Middle frontal gyrus (tissue), 1 donor: ENCODE results near the gene TENM4.
"Not testable (repeated sequence)": the region's sequence is repeated elsewhere in the genome, so short reads cannot be mapped to it uniquely, and the experiment has no call there.

Experiments
- DNase-seq: peaks from one replicate; pipeline ENCODE4 v3.0.0-alpha.2; 2015; ENCODE audit warnings: low spot score; ENCODE audit errors: extremely low spot score

The TENM4 gene

DNA sequence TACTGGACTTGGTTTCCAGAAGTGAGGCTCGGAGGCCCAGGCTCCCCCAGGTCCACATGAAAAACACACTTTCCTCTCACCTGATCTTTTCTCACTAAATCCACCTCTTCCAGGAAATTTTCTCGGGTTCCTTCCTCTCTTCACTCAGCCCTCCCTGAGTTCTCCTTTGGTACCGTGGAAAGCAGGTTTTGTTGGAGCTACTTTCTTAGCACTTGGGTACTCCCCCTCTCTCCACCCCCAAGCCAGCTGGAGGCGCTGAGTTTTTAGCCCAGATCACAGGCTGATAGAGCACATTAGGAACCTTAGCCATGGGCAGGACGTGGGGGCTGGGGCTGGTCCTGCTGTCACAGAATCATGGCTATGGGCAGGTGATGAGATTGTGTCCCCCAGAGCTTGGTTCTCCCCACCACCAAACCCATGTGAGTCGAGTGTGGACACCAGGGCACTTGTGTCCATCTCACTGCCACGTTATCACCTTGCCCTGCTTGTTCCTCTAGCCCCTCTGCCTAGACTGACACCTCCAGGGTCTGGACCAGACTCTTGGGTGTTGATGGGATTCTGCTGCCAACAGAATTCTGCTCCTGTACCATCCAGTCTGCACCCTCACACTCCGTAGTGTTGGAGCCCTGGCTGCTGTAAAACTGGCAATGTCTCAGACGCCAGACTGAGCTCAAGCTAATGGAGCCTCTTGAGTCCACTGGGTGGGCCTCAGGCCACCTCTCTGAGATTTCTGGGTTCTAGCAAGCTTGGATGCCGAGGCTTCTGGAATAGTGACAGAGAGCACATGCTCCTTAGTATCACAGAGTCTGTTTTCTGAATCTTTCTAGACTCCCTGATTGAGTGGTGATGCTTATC, 791.2 kb downstream of the TENM4 start:
- DNase-seq, result no peak

DNA sequence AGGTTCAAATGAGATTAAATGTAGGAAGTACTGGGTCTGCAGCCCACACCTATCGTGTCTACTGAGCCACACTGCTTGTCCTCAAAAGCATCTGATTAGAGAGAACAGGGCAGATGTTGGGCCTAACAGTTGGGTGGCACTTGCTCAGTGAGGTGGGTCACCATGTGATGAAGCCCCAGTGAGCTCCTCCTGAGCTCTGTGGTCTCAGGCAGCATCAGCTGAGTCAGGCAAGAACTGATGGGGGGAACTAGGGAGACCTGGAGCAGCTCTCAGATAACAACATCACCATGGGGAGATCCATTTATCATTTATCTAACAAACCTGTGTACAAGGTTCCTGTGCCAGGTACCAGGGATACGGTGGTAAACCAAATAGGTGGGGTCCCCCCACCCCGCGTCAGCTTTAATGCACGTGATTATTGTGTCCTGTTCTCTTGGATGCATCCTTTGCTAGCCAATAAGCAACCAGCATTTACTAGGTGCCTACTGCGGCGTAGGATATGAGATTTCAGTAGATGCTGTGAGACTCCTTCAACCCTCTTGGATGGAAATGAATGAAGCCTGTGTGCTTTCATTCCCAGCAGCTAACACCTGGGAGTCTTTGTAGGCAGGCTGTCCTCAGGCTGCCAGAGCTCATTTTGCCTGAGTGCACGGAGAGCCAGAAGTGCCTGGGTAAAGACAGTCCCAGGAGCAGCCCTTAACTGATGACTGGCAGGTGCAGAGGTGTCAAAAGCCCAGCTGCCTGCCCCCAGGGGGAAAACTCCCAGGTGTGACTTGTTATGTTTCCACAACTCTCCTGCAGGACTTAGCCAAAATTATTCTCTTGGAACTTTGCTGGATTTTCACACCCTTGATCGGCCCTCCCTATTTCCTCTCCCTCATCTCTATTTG, 792.6 kb downstream of the TENM4 start:
- no peak for DNase-seq

DNA sequence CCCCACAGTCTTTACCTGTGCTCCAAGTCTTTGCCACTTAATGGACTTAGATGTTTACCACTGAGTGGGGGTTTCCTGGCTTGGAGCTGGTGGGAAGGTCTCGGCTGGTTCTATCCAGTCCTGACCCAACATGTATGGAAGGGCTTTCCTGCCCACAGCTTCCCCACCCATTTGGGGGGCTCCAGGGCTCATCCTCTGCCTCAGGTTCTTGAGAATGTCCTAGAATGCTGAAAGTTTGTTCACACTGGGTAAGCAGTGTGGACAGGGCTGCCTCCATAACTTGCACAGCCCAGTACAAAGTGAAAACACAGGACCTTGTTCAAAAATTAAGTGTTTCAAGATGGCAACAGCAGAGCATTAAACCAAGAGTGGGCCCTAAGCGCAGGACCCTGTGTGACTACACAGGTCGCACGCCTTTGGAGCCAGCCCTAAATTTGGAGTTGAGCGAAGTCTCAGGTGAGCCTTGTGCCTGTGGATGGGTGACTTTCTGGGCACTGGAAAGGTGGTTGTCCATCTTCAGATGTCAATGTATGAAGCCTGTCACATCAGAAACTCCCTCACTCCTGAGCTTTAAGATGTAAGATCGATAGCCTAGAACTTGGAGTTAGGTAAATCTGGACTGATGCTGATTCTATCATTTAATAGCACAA, 793.4 kb downstream of the TENM4 start:
- no peak for DNase-seq

DNA sequence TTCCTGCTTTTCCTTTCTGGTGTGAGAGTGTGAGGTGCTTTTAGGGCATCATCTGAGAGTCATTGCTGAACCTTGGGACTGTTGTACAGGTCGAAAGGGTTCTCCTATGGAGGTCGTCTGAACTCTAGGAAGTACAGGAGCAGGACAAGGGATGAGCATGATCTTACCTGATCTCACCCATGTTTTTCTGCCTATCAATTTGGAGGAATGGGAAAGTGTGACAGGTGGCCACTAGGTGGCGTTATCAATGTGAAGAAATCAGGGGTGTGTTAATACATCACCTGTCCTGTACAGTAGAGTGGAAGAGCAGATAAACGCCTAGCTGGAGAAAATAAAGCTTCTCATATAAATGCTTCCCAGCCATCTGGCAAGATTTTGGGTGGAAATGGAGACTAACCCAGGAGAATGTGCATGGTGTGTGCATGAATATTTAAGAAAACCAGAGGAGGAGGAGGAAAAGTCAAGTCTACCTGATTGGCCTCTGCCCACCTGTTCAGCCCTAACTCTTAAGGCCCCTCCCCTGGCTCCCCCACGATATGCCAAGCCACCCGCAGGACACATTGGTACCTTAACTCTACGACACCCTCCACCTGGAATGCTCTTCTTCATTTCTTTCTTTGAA, 794.2 kb downstream of the TENM4 start:
- DNase-seq, result no peak

DNA sequence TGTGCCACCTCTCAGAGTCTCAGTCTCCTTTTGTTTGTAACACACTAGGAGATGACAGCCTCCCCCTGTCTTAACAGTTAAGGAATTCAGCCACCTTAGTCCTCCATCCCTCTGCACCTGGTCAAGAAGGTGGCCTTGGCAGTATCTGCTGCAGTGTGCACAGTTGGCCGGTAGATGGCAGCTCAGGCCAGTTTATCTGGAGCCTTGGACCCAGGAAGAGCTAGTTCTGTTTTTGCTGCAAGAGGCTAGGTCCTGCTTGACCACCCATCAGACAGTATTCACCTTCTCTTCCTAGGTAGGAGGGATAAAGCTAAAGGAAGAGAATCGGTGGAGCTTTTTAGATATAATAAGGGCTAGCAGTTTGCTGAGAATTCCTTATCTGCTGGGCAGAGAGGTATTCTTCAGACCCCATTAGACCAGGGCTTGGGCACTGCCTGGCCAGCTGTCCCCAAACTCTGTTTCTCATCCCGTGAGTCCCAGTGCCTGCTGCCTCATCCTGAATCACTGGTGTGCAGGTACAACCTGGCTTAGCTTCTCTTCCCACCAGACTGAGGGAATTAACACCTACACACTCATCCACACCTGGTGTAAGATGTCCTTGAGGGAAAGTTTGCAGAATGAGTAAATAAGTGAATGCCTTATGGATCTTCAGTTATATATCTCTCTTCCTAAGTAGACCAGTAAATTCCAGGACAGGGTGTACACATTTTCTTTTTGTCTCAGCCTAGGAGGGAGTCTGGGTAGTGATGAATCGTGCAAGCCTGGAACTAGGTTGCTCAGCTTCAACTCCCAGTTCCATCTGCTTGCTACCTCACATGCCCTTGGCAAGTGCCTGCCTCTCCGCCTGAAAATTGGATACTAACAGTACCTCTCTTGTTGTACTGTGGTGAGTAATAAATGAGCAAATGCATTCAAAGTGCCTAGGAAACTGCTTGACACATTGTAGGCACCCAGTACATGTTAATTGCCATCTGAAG, 795.3 kb downstream of the TENM4 start:
- peak; percentile 58 for DNase-seq

DNA sequence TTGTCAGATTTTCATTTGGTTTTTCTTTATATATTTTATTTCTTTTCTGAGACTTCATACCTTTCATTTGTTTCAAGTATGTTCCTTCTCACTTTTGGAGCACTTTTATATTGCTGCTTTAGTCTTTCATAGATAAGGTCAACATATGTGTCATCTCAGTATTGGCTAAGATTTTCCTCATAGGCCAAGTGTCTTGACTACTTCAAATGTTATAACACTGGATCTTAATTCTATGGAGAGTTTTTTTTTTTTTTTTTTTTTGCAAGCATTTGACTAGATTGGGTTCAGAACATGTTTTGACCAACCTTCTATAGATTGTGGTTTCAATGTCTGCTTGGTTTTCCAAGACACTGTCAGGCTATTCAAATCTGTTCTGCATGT, 797.2 kb downstream of the TENM4 start:
- no peak for DNase-seq

DNA sequence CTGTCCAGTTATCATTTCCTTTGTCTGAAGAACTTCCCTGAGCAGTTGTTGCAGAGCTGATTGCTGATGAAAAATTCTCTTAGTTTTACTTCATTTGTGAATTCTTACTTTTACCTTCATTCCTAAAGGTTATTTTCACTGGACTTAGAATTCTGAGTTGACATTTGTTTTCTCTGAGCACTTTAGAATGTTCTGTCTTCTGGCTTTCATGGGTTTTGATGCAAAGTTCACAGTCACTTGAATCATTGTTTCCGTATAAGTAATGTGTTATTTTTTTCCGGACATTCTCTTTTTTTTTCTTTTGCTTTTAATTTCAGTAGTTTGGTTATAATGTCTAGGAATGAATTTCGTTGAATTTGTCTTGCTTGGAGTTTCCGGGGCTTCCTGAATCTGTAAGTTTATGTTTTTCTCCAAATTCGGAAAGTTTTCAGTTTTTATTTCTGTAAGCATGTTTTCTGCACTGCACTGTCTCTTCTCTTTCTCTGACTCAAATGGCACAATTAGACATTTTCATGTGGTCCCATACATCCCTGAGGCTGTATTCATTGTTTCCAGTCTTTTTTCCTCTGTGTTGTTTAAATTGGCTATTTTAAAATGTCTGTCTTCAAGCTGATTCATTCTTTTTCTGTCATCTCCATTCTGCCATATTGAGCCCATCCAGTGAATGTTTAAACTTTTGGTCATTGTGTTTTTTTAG, 797.7 kb downstream of the TENM4 start:
- no peak for DNase-seq

DNA sequence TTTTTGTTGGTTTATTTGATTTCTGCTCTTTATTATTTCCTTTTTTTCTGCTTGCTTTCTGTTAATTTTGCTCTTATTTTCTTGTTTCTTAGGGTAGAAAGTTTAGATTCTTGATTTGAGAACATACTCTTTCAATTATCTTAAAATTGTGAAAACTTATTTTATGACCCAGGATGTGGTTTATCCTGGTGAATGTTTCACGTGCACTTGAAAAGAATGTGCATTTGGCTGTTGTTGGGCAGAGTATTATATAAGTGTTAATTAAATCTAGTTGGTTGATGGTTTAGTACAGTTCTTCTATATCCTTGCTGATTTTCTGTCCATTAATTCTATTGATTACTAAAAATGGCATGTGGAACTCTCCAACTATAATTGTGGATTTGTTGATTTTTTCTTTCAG, 799.3 kb downstream of the TENM4 start:
- DNase-seq, result no peak

DNA sequence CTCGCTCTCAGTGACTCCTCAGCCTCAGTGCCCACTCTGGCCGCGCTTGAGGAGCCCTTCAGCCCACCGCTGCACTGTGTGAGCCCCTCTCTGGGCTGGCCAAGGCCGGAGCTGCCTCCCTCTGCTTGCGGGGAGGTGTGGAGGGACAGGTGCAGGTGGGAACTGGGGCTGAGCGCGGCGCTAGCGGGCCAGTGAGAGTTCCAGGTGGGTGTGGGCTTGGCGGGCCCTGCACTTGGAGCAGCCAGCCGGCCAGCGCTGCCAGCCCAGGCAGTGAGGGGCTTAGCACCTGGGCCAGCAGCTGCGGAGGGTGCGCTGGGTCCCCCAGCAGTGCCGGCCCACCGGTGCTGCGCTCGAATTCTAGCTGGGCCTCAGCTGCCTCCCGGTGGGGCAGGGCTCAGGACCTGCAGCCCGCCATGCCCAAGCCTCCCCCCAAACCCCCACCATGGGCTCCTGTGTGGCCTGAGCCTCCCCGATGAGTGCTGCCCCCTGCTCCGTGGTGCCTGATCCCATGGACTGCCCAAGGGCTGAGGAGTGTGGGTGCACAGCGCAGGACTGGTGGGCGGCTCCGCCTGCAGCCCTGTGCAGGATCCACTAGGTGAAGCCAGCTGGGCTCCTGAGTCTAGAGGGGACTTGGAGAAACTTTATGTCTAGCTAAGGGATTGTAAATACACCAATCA, 802.0 kb downstream of the TENM4 start:
- DNase-seq, result no peak

DNA sequence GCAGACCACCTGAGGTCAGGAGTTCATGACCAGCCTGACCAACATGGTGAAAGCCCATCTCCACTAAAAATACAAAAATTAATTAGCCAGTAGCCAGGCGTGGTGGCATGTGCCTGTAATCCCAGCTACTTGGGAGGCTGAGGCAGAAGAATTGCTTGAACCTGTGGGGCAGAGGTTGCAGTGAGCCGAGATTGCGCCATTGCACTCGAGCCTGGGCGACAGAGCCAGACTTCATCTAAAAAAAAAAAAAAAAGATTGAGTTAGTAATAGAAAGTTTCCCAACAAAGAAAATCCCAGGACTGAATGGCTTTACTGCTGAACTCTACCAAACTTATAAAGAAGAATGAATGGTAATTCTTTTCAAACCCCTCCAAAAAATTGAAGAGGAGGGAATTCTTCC, 803.3 kb downstream of the TENM4 start:
- not testable (repeated sequence) for DNase-seq

DNA sequence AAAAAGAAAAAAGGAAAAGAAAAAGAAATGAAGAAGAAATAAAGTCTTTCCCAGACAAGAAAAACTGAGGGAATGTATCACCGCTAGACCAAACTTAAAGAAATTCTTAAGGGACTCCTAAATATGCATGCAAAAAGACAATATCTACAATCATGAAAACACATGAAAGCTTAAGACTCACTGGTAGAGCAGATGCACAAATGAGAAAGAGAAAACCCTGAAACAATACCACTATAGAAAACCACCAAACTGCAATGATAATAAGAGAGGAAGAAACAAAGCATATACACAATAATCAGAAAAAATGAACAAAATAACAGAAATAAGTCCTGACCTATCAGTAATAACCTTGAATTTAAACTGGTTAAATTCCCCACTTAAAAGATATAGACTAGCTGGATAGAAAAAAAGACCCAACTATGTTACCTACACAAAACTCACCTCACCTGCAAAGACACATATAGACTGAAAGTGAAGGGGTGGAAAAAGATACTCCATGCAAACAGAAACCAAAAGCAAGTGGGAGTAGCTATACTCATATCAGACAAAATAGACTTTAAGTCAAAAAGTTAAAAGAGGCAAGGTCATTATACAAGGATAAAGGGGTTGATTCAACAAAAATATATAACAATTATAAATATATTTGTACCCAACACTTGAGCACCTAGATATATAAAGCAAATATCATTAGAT, 804.9 kb downstream of the TENM4 start:
- DNase-seq, result no peak

DNA sequence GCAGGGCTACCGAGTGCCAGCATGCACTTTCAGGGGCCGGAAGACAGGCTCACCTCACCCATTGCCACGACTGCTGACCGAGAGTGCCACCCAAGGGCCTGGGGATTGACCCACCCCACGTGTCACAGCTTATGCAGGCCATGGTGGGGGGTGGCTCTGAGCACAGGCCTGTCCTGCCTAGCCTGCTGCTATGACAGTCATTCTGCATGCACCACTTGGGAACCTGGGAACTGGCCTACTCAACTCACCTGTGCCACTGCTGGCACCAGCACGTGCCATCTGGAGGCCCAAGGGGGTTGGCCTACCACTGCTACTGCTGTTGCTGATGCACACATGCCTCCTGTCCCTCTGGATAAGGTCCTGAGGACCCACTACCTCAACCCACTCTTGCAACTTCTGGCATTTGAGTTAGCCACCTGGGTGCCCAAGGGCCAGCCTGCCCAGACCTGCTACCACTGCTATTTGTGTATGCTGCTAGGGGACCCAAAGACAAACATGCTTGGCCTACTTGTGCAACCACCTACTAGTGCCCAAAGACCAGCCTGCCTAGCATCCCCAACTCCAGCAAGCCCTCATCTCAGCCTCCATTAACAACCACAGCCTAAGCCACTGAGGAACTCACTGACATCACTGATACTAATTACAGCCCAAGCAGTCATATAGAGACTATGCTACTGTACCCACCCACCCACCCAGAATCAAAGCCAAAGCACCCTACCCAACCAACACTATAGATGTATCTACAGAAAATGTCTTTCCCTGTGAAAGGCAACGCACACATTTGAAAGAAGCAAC, 807.1 kb downstream of the TENM4 start:
- no peak for DNase-seq

DNA sequence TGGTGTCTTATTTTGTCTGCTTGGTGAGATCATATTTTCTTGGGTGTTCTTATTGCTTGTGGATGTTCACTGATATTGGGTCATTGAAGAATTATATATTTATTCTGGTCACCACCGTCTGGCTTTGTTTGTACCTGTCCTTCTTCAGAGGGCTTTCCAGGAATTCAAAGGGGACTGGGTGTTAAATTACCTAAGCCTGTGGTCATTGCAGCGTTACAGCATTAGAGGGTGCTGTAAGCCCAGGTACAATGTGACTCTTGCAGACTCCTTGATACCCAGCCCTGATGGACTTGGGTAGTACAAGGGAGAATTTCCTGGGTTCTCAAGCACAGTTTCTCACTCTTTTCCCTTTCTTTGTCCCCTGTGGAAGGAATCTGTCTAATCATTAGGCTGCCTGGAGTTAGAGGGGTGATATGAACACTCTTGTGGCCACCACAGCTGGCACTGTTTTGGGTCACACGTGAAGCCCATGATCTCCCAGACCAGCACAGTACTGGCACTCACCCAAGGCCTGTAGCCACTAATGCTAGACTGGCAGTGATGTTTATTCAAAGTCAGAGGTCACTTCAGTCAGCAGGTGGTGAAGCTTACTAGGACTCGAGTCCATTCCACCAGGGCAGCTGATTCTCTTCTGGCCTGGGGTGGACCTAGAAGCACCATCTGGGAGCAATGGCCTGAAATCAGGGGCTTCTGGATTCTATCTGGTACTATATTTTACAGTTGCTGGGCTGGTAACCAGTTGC, 810.1 kb downstream of the TENM4 start:
- DNase-seq, result no peak

DNA sequence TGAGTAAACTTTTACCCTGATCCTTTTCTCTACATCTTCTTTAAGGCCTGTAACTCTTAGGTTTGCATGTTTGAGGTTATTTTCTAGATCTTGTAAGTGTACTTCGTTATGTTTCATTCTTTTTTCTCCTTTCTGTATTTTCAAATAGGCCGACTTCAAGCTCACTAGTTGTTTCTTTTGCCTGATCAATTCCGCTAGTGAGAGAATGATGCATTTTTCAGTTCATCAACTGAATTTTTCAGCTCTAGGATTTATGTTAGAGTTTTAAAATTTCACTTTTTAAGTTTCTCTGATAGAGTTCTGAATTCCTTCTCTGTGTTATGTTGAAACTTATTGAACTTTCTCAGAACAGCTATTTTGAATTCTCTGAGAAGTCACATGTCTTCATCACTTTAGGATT, 810.7 kb downstream of the TENM4 start:
- no peak for DNase-seq

DNA sequence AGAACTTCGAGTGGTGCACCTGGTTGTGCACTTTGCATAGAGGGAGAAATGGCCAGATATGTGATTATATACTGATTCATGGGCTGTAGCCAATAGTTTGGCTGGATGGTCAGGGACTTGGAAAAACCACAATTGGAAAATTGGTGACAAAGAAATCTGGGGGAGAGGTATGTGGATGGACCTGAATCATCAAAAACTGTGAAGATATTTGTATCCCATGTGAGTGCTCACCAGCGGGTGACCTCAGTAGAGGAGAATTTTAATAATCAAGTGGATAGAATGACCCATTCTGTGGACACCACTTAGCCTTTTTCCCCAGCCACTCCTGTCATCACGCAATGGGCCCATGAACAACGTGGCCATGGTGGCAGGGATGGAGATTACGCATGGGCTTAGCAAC, 818.2 kb downstream of the TENM4 start:
- no peak for DNase-seq

DNA sequence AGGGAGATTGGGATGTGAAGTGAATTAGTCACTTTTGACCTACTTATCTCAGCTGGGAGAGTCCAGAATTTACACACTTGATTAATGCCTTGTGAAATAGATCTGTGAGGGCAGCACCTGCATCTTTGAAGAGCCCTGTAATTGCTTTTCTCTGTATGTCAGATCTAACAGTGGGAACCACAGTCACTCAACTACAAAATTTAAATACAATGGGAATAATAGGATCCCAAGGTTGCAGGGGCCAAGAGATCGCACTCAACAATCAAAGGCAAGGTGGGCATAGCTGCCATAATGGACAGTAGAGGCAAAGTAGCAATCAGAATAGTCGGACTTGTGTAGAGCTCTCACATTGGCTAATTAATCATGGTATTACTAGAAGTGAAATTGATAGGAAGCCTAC, 820.7 kb downstream of the TENM4 start:
- DNase-seq, result no peak

DNA sequence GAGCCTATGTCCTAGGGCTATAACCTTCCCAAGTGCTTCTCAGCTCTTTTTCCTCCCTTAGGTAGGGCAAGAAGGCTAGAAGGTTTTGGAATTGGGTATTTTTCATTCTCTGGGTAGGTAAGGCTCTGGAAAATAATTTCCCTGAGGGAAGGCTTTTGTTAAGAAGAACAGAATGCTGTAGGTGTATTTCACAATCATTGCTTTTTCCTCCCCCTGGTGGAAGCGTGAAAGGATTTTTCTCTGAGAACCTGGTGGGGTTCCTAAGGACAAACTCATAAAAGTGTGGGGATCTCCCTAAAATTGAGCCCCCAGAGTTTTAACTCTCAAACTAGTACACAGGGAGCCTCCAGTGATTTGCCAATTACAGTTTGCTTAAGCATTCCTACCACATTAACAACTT, 825.1 kb downstream of the TENM4 start:
- DNase-seq, result no peak
